Activated gamma-delta T cell (primary cell): ENCODE results near the gene CCDC159.
"Not testable (repeated sequence)": the region's sequence is repeated elsewhere in the genome, so short reads cannot be mapped to it uniquely, and the experiment has no call there.

ENCODE experiments used
- DNase-seq: peaks from one replicate; lab custom pipeline; 2025; lab: John Stamatoyannopoulos, UW

Gene CCDC159

GRCh38 chr19:11367528-11367927 lies 21.2 kb downstream of the CCDC159 start:
- DNase-seq = no peak

DNA sequence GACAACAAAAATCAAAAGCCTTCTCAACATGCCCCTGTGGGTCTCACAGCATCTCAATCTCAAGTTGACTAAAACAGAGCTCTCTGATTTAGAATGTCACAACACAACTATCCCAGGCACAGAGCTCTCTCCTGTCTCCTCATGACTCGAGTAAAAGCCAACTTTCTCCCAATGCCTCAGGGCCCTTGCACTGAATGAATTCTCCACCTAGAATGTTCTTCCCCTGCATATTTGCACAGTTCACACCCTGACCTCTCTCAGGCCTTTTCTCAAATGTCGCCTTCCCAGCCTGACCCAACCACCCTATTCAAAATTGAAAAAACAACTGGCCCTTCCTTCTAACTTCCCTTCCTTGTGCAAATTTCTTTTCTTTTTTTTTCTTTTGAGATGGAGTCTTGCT lies 24.4 kb downstream of the CCDC159 start:
- DNase-seq = no peak

DNA sequence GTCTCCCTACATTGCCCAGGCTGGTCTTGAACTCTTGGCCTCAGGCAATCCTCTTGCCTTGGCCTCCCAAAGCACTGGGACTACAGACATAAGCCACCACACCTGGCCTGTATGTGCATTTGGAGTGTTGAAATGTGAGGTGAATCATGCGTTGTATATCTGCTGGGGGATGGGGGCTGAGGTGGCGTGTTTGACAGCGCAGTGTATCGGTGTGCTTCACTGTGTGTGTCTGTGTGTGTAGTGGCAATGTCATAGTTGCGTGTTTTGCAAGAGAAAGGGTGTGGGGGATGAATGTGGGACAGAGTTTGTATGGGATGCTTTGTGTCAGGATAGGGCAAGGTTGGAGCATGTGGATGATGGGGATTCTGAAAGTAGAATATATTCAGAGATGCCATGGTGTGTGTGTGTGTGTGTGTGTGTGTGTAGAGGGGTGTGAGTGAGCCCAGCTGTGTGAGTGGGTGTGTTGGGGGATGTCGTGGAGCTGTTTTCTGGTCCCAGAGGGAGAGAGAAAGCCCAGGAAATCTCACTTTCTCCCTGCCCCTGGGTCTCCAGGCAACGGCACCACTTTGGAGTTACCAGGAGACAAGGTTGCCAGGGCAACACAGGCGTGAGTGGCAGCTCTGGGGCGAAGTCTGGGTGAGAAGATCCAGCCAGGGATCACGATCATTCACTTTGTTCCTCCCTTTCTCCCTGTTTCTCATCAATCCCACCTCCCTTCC lies 27.0 kb downstream of the CCDC159 start:
- no peak for DNase-seq

GRCh38 chr19:11373885-11374432 lies 27.6 kb downstream of the CCDC159 start:
- DNase-seq = no peak

- peak; percentile 85 for DNase-seq
Measured at GRCh38 chr19:11374433-11375142, 28.3 kb downstream of the CCDC159 start, which contains the start of gene SWSAP1. Gene SWSAP1 (plus strand): TSS chr19:11374666. CDS start chr19:11374681, 15 bp downstream.

GRCh38 chr19:11375143-11375948 lies 29.0 kb downstream of the CCDC159 start:
- DNase-seq = peak; percentile 38

- no peak for DNase-seq
Measured at GRCh38 chr19:11377237-11377636, 30.9 kb downstream of the CCDC159 start.

- DNase-seq = no peak
Measured at GRCh38 chr19:11377756-11378155, 31.4 kb downstream of the CCDC159 start.

DNA sequence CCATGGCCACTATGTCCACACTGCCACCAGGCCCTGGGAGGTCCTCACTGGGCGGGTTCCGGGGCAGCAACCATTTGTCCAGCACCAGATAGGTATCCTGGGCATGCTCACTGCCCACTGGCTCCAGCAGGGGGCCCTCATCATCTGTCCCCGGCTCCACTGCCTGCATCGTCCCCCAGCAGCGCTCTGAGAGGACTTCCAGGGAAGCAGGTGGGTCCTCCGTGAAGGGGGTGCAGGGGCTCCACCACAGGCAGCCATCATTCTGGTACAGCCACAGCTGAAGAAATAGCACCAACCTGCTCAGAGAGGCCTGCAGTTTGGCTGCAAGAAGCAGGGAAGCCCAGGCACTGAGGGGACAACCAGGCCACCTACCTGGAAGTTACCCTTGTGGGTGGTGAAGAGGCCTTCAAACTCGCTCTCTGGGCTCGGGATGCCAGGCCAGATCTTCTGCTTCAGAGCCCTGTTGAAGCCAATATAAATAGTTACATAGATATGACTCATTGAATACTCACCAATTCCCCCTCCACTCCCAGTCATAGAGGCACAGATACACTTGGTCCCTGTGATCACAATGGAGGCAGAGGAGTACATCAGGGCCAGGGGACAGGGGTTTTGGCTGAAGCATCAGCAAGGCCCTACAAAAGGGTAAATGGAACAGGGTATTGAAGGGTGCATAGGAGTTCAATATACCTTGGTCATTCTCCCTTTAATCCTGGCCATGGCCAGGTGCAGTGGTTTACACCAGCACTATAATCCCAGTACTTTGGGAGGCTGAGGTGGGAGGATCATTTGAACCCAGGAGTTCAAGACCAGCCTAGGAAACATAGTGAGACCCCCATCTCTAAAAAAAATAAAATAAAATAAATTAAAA lies 32.2 kb downstream of the CCDC159 start:
- DNase-seq = no peak

GRCh38 chr19:11379269-11379845 lies 33.0 kb downstream of the CCDC159 start:
- DNase-seq = not testable (repeated sequence)

GRCh38 chr19:11379857-11380350 lies 33.6 kb downstream of the CCDC159 start:
- no peak for DNase-seq

DNA sequence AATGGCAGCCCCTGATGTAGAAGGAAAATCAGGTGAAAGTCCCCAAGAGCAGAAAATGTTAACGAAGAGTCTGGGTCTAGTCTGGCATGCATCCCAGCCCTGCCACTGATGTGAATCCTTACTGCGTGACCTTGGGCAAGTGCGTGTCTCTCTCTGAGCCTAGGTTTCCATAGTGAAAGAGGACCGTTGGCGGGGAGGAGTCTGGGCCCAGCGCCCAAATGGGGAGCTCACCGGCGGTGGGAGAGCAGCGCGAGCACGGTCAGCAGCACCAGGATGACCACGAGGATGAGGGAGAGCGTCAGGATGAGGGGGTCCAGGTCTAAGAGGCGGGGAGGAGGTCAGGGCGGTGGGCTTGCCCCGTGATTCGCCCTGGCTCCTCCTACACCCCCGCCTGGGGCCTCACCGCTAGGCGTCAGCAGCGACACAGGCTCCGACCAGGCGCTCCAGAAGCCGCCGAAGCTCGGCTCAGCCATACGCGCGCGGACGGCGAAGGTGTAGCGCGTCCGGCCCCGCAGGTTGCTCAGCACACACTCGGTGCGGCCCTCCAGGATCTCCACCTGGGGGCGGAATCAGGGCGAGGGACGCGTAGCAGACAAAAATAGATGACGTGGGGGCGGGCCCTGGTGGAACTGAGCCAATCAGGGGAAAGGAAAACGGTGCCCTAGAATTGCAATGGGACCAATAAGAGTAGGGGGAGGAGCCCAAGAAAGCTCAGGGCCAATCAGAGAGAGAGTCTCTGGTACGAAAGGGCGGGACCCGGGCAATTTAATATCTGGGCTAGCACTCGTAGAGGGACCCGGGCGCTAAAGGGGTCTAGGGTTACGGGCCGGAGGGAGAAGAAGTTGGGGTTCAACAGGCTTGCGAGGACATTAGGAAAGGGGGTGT lies 34.6 kb downstream of the CCDC159 start:
- peak; percentile 78 for DNase-seq

DNA sequence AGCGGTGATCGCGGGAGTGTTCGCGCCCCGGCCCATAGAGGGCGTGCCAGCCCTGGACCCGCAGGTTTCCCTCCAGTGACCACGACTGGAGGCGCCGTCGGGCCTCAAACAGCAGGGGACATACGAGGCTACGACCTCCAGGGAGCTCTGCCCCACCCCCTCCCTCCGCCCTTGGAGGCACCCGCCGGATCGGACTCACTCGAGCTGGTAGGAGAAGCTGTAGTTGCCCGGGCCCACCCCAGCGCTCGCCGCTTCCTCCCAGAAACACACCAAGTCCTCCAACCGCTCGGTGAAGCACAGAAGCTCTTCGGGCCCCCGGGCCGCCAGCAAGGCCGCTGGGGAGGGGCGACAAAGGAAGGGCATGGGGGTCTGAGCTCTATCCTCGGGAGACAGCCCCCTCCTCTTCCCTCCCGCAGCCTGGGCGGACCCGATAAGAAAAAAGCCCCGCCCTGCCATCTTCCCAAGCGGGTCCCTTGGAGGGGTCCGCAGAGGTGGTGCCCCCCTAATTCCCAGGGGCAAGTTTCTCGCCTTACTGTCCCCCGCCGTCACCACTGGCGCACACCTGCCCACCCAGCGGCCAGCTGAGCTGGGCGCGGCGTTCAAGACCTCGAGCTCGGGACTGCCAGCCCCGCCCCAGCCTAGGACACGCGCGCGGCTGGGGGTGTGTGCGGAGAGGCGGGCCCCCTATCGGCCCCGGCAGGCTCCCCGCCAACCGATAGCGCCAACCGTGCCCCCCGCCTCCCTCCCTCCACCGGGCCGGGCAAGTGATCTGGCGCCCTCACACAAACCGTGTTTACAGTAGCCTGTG lies 36.8 kb downstream of the CCDC159 start:
- DNase-seq = no peak

GRCh38 chr19:11383706-11384048 lies 37.4 kb downstream of the CCDC159 start:
- no peak for DNase-seq

DNA sequence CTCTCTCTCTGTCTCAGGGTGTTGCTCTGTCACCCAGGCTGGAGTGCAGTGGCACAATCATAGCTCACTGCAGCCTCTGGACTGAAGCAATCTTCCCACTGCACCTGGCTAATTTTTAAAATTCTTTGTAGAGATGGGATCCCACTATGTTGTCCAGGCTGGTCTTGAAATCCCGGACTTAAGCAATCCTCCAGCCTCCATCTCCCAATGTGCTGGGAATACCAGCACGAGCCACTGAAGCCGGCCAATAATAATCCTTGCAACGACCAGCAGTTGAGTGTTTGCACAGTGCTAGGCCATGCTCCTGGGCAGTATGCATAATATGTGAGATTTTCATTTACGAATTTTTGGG lies 38.4 kb downstream of the CCDC159 start:
- DNase-seq = no peak

DNA sequence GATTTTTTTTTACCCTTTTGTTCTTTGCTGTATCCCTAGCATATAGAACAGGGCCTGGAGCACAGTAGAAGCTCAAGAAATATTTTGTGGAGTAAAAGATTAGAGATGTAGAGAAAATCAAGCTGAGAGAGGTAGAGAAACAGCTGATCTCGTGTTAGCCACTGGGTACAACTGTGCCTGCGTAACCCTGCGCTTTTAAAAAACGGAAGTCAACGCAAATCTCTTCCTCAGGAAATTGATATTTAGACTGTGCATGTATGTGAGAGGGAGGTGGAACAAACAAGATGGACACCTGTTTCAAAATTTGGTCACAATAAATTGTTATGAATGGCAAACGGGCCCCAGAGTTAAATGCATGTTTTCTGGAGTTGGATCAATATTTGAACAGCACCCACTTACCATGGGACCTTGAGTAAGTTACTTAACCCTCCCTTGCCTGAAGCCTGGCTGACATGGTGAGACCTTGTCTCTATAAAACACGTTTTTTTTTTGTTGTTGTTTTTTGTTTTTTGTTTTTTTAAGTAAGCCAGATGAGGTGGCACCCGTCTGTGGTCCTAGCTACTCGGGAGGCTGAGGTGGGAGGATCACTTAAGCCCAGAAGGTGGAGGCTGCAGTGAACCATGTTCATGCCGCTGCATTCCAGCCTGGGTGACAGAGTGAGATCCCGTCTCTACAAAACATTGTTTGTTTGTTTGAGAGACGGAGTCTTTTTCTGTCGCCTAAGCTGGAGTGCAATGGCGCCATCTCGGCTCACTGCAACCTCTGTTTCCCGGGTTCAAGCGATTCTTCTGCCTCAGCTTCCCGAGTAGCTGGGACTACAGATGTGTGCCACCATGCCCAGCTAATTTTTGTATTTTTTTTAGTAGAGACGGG lies 41.1 kb downstream of the CCDC159 start:
- DNase-seq = no peak

DNA sequence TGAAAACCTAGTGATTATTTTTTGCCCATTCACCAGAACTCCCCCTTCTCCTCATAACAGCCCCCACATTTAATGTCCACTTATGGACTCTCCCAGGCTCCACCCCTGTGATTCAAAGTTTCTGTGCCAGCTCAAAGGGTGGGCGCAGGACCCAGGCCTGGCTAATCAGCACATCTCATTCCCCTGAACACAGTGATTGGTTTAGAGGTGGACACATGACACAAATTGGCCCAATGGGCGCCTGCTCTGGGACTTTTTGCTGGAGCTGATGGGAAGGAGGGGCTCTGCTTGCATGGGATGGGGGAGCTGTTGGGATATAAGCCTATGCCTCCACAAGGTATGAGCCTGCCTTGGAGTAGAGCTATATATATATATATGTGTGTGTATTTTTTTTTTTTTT lies 44.0 kb downstream of the CCDC159 start:
- no peak for DNase-seq
